K562 (cell line): ENCODE data around the gene UBE2J2. TPM values are rescaled to one million over a fixed set of nuclear protein-coding genes. Genes with fewer than 3 reads are reported as not detected.

Experiments used
- ARHGAP35 ChIP-seq: fragments of 450-650 bp; IDR thresholded peaks from 2 replicates; pipeline ENCODE4 v1.6.1; 2018; ENCODE audit not compliant: partially characterized antibody
- CUX1 ChIP-seq: fragments of 200-800 bp; sonication (Bioruptor generic); IDR thresholded peaks from 2 replicates; pipeline ENCODE4 v1.6.1; 2016; ENCODE audit warnings: missing genetic modification characterization, missing compliant biosample characterization
- E2F3 ChIP-seq: fragments of 250-450 bp; sonication (Bioruptor Pico); IDR thresholded peaks from 2 replicates; pipeline ENCODE4 v1.4.0; 2020; ENCODE audit warnings: mild to moderate bottlenecking
- FOXM1 ChIP-seq, 2 experiments: fragments of 450-650 bp in 1 of 2; sonication (generic) in 1 of 2; formaldehyde crosslinking in 1 of 2; IDR thresholded peaks; 2 replicates each; pipeline versions ENCODE4 v1.6.1 to v1.9.0; 2017 to 2022; ENCODE audit warnings: low read depth in 2 of 2, mild to moderate bottlenecking in 2 of 2, missing genetic modification reagents in 1 of 2, moderate library complexity in 1 of 2
- GTF2A2 ChIP-seq: IDR thresholded peaks from 2 replicates; pipeline ENCODE4 v1.6.1; 2016; ENCODE audit warnings: mild to moderate bottlenecking, missing genetic modification characterization, missing compliant biosample characterization
- KLF10 ChIP-seq: fragments of 250-450 bp; sonication (Bioruptor Pico); IDR thresholded peaks from 2 replicates; pipeline ENCODE4 v1.6.1; 2021; ENCODE audit warnings: matching md5 sums
- MAFK ChIP-seq: IDR thresholded peaks from 2 replicates; pipeline ENCODE4 v1.6.1; 2011; ENCODE audit warnings: low read length, improper control_type of control experiment
- MCM7 ChIP-seq, 2 experiments: fragments of 450-650 bp; IDR thresholded peaks; 2 replicates each; pipeline ENCODE4 v1.6.1; 2016 to 2018
- NCOR1 ChIP-seq: fragments of 450-650 bp; IDR thresholded peaks from 2 replicates; pipeline ENCODE4 v1.6.1; 2016; ENCODE audit warnings: mild to moderate bottlenecking, moderate library complexity
- POLR2H ChIP-seq: IDR thresholded peaks from 2 replicates; pipeline ENCODE4 v1.6.1; 2016; ENCODE audit warnings: missing genetic modification characterization, low read depth, mild to moderate bottlenecking, control low read depth, missing compliant biosample characterization, moderate library complexity
- RUNX1 ChIP-seq: sonication (generic); IDR thresholded peaks from 2 replicates; pipeline ENCODE4 v1.6.1; 2016; ENCODE audit warnings: antibody characterized with exemption, low read depth
- TAF15 ChIP-seq: fragments of 200-400 bp; formaldehyde crosslinking; IDR thresholded peaks from 2 replicates; pipeline ENCODE4 v1.6.1; 2017; ENCODE audit warnings: mild to moderate bottlenecking, low read depth, low read length, moderate library complexity
- XRCC3 ChIP-seq: fragments of 450-650 bp; IDR thresholded peaks from 2 replicates; pipeline ENCODE4 v1.6.1; 2017; ENCODE audit warnings: mild to moderate bottlenecking, moderate library complexity
- ZNF79 ChIP-seq: fragments of 250-450 bp; sonication (Bioruptor Pico); IDR thresholded peaks from 2 replicates; pipeline ENCODE4 v1.4.0; 2020; ENCODE audit warnings: low read depth, mild to moderate bottlenecking, moderate library complexity
- polyA plus RNA-seq, 8 experiments: library from polyadenylated mRNA; depleted of rRNA in 4 of 8; stranded (reverse) in 5 of 8; unstranded in 3 of 8; fragments of >200 nt; fragmentation: Nextera tagmentation in 2 of 8; fragmentation: Illumina TruSeq in 1 of 8; extraction: Ambion mirVana in 2 of 8; extraction: Trizol in 1 of 8; gene quantifications; 2 replicates each; pipeline versions ENCODE4 v1.2.1 to v1.2.3, GENCODE V29; 2011 to 2014; ENCODE audit warnings: inconsistent platforms in 1 of 8, missing spikeins in 1 of 8
- total RNA-seq, 7 experiments: library from RNA; depleted of rRNA in 6 of 7; stranded (reverse); fragments of >200 nt in 6 of 7; fragmentation: Illumina TruSeq in 2 of 7; extraction: Trizol in 2 of 7; gene quantifications; 2 replicates each; pipeline versions ENCODE4 v1.2.1 to v1.2.3, GENCODE V29; 2011 to 2021; ENCODE audit warnings: low replicate concordance in 1 of 7
- TF ChIP-seq, protein P1 (sequence below): sonication (generic); formaldehyde crosslinking; IDR thresholded peaks from 2 replicates; pipeline ENCODE4 v1.8.1; 2022; ENCODE audit warnings: missing genetic modification reagents
- TF ChIP-seq, protein P2 (sequence below): fragments of 250-450 bp; sonication (Bioruptor Pico); IDR thresholded peaks from 2 replicates; pipeline ENCODE4 v1.5.0; 2021; ENCODE audit warnings: mild to moderate bottlenecking, borderline replicate concordance
- TF ChIP-seq, protein P3 (sequence below): sonication (generic); formaldehyde crosslinking; IDR thresholded peaks from 2 replicates; pipeline ENCODE4 v1.9.0; 2022; ENCODE audit warnings: mild to moderate bottlenecking, missing genetic modification reagents
- TF ChIP-seq, protein P4 (sequence below): fragments of 450-650 bp; formaldehyde crosslinking; IDR thresholded peaks from 2 replicates; pipeline ENCODE4 v1.4.0; 2020; ENCODE audit warnings: mild to moderate bottlenecking, moderate library complexity

Gene UBE2J2
- total and polyA plus RNA-seq, 9 of the 15 experiments (the other 6 are each of a cell fraction or from before 2014, with no cell fraction given) = 0.93 to 112 (median 75.5) TPM

GRCh38 chr1:1232208-1232795 lies 41.4 kb downstream of the UBE2J2 start, which contains the start of gene B3GALT6 (continued):
- no peak; the same call in 1 of the 2 replicates for TF ChIP-seq E2F3 (CRISPR knock-in tag)
- TF ChIP-seq, protein P1, sequence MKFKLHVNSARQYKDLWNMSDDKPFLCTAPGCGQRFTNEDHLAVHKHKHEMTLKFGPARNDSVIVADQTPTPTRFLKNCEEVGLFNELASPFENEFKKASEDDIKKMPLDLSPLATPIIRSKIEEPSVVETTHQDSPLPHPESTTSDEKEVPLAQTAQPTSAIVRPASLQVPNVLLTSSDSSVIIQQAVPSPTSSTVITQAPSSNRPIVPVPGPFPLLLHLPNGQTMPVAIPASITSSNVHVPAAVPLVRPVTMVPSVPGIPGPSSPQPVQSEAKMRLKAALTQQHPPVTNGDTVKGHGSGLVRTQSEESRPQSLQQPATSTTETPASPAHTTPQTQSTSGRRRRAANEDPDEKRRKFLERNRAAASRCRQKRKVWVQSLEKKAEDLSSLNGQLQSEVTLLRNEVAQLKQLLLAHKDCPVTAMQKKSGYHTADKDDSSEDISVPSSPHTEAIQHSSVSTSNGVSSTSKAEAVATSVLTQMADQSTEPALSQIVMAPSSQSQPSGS (CRISPR knock-in tag) = 0 out of 2 replicates have a peak, but pooled peaks have one; percentile 38
- TF ChIP-seq, protein P2, sequence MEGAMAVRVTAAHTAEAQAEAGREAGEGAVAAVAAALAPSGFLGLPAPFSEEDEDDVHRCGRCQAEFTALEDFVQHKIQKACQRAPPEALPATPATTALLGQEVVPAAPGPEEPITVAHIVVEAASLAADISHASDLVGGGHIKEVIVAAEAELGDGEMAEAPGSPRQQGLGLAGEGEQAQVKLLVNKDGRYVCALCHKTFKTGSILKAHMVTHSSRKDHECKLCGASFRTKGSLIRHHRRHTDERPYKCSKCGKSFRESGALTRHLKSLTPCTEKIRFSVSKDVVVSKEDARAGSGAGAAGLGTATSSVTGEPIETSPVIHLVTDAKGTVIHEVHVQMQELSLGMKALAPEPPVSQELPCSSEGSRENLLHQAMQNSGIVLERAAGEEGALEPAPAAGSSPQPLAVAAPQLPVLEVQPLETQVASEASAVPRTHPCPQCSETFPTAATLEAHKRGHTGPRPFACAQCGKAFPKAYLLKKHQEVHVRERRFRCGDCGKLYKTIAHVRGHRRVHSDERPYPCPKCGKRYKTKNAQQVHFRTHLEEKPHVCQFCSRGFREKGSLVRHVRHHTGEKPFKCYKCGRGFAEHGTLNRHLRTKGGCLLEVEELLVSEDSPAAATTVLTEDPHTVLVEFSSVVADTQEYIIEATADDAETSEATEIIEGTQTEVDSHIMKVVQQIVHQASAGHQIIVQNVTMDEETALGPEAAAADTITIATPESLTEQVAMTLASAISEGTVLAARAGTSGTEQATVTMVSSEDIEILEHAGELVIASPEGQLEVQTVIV (CRISPR knock-in tag) = 0 out of 2 replicates have a peak, but pooled peaks have one; percentile 30
- TF ChIP-seq CUX1 = peak; percentile 73; the same call in 1 of the 2 replicates
- no peak for TF ChIP-seq ARHGAP35
- TF ChIP-seq MCM7 (IDR thresholded peaks at IDR 0.05) = no peak
- TF ChIP-seq, protein P3, sequence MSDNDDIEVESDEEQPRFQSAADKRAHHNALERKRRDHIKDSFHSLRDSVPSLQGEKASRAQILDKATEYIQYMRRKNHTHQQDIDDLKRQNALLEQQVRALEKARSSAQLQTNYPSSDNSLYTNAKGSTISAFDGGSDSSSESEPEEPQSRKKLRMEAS (CRISPR knock-in tag) = peak; percentile 88
- no peak for TF ChIP-seq KLF10 (CRISPR knock-in tag)
- peak; percentile 74 for TF ChIP-seq GTF2A2 (tag)
- TF ChIP-seq XRCC3 = no peak
- TF ChIP-seq, protein P4, sequence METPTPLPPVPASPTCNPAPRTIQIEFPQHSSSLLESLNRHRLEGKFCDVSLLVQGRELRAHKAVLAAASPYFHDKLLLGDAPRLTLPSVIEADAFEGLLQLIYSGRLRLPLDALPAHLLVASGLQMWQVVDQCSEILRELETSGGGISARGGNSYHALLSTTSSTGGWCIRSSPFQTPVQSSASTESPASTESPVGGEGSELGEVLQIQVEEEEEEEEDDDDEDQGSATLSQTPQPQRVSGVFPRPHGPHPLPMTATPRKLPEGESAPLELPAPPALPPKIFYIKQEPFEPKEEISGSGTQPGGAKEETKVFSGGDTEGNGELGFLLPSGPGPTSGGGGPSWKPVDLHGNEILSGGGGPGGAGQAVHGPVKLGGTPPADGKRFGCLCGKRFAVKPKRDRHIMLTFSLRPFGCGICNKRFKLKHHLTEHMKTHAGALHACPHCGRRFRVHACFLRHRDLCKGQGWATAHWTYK = peak; percentile 62; the same call in 1 of the 2 replicates
- TF ChIP-seq ZNF79 = no peak
- no peak for TF ChIP-seq TAF15
- TF ChIP-seq MAFK = no peak
- TF ChIP-seq RUNX1 = 0 out of 2 replicates have a peak, but pooled peaks have one; percentile 3
- no peak for TF ChIP-seq POLR2H (tag)
- TF ChIP-seq NCOR1 = no peak
- no peak for TF ChIP-seq FOXM1 (IDR thresholded peaks at IDR 0.05; ENCODE audit: low read depth)
- TF ChIP-seq FOXM1 (CRISPR knock-in tag; IDR thresholded peaks at IDR 0.05; ENCODE audit: low read depth) = 0 out of 2 replicates have a peak, but pooled peaks have one; percentile 52
